GM18517 (cell line): Measurements from ENCODE around the gene ZCCHC24.

Source experiments
- ATAC-seq: cut with Tn5 transposase; IDR thresholded peaks from one replicate; pipeline ENCODE4 v1.9.1; 2021; ENCODE audit warnings: mild to moderate bottlenecking, moderate library complexity; ENCODE audit not compliant: unreplicated experiment

The ZCCHC24 gene

GRCh38 chr10:79433324-79434222 is 11.9 kb downstream of the ZCCHC24 start:
- no peak for ATAC-seq

GRCh38 chr10:79431891-79432831 is 13.3 kb downstream of the ZCCHC24 start:
- ATAC-seq = no peak

- ATAC-seq = no peak
Measured at GRCh38 chr10:79431428-79431827, 14.0 kb downstream of the ZCCHC24 start.

- ATAC-seq = no peak
Measured at GRCh38 chr10:79430936-79431335, 14.5 kb downstream of the ZCCHC24 start.

- ATAC-seq = no peak
Measured at GRCh38 chr10:79430325-79430905, 15.0 kb downstream of the ZCCHC24 start.

GRCh38 chr10:79429751-79430150 is 15.7 kb downstream of the ZCCHC24 start:
- ATAC-seq = no peak

GRCh38 chr10:79427965-79428364 is 17.5 kb downstream of the ZCCHC24 start:
- no peak for ATAC-seq

GRCh38 chr10:79425074-79425532 is 20.3 kb downstream of the ZCCHC24 start:
- ATAC-seq = no peak

GRCh38 chr10:79424221-79425073 is 21.0 kb downstream of the ZCCHC24 start:
- ATAC-seq = no peak

GRCh38 chr10:79422178-79422892 is 23.1 kb downstream of the ZCCHC24 start:
- ATAC-seq = no peak

- no peak for ATAC-seq
Measured at GRCh38 chr10:79420974-79421688, 24.3 kb downstream of the ZCCHC24 start.

- ATAC-seq = no peak
Measured at GRCh38 chr10:79418886-79419595, 26.4 kb downstream of the ZCCHC24 start.

GRCh38 chr10:79418274-79418673 is 27.1 kb downstream of the ZCCHC24 start:
- ATAC-seq = no peak

- no peak for ATAC-seq
Measured at GRCh38 chr10:79417731-79418130, 27.7 kb downstream of the ZCCHC24 start.

- no peak for ATAC-seq
Measured at GRCh38 chr10:79417266-79417665, 28.2 kb downstream of the ZCCHC24 start.

GRCh38 chr10:79416578-79417255 is 28.7 kb downstream of the ZCCHC24 start:
- ATAC-seq = no peak

GRCh38 chr10:79415736-79416577 is 29.5 kb downstream of the ZCCHC24 start:
- ATAC-seq = no peak
